ENCODE data around the gene ACE2. TPM values are rescaled to one million over a fixed set of nuclear protein-coding genes. Genes with fewer than 3 reads are reported as not detected.

Gene ACE2
- total and polyA plus RNA-seq, 7 donors, result 0.19 to 13.5 (median 0.54) TPM

DNA sequence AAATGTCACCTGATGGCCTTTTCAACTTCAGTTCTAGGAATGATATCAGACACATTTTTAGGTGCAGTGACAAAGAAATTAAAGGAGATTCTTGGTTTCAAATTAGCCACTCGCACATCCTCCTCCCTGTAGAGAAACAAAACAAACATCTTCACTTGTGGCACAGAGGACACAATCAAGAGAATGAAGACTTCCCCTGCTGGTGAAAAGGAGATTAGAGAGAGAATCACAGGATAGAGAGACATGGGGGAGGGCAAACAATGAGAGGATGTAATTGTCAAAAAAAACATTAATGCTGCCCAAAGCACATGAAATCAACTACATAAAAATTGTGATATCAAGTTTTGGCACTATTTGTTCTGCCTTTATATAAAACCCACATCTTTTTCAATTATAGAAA lies 34.5 kb downstream of the ACE2 start:
- no peaks in the 10 kb centered on the region for H3K9me3 ChIP-seq
- TF ChIP-seq CTCF (IDR thresholded peaks at IDR 0.05), result no peak
- no peak overlapping the region for H3K27ac ChIP-seq
- peaks cover 0 to 11% (median 0%) of the 10 kb centered on the region in 3 donors for H3K27me3 ChIP-seq (ENCODE audit: insufficient read depth in 3 of 3, low read length in 2 of 3)
- WGBS, 3 donors, result 61 to 73% (median 69%) methylated on average over 1 of the region's 1 CpG
- no peaks in the 10 kb centered on the region for H3K36me3 ChIP-seq (ENCODE audit: insufficient read depth in 1 of 2, low read depth in 1 of 2)
- DNase-seq (no peak), ATAC-seq (no peak)
- intact Hi-C loops (cut with DNase I), result loop anchor here (5.0 kb wide), 2 partner anchors 69 to 224 kb away; no protein-coding TSS in a partner anchor
- H3K4me1 ChIP-seq, result no peaks in the 10 kb centered on the region
- no peak overlapping the region for H3K4me3 ChIP-seq

DNA sequence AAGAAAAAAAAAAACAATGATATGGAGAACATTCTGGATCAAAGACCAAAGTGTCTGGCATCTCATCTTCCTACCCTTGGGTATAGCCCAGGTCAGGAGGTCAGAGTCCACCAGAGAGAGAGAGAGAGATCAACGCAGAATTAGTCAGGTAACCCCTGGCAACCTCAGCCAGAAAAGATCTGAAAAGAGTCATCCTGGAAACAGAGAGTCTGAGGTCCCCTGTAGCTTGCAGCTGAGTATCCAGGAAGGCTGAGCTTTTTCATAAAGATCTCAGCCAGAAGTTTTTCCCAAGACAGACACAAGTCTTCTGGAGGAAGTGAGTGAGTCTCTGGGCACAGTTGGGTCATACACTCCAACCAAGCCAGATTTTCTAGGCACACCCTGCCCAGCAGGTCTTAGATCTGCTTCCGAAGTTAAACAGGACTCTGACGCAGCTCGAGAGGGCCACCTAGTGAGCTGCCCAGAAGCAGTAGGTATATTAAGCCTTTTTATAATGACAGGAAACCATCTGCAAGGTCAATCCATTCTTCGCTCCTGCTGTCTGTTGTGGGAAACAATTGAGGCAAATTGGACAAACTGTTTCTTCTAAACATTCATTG lies 35.7 kb downstream of the ACE2 start:
- H3K27me3 ChIP-seq (ENCODE audit: insufficient read depth in 3 of 3, low read length in 2 of 3), result peaks cover 0 to 17% (median 0%) of the 10 kb centered on the region in 3 donors
- WGBS, 3 donors, result 5 to 18% (median 16%) methylated on average over 5 of the region's 5 CpGs

DNA sequence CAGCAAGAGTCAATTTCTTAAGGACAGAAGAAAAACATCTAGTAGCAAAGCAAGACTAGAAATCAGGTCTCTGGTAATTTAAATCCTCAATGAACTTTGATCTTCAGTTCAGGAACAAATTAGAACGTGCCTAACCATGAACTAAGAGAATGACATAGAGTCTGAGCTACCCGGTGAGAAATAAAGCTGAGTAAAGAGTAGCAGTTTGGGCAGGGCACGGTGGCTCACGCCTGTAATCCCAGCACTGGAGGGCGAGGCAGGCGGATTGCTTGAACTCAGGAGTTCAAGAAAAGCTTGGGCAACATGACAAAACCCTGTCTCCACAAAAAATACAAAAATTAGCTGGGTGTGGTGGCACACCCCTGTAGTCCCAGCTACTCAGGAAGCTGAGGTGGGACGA lies 37.7 kb downstream of the ACE2 start:
- peaks cover 0 to 20% (median 0%) of the 10 kb centered on the region in 3 donors for H3K27me3 ChIP-seq (ENCODE audit: insufficient read depth in 3 of 3, low read length in 2 of 3)
- H3K9me3 ChIP-seq, result no peaks in the 10 kb centered on the region
- no peak for TF ChIP-seq CTCF (IDR thresholded peaks at IDR 0.05)
- H3K4me3 ChIP-seq, result no peak overlapping the region
- no peak overlapping the region for H3K27ac ChIP-seq
- no peak for DNase-seq
- H3K4me1 ChIP-seq, result no peaks in the 10 kb centered on the region
- no peaks in the 10 kb centered on the region for H3K36me3 ChIP-seq (ENCODE audit: insufficient read depth in 1 of 2, low read depth in 1 of 2)
- 52 to 68% (median 65%) methylated on average over 7 of the region's 7 CpGs for WGBS, 3 donors
- intact Hi-C loops (cut with DNase I), result no loop called here
- no peak for ATAC-seq

More for the DNA sequence above, 35.7 kb downstream of the ACE2 start:
- H3K4me1 ChIP-seq, result no peaks in the 10 kb centered on the region
- DNase-seq, result peak; percentile 50 to 75
- no peak overlapping the region for H3K27ac ChIP-seq
- H3K9me3 ChIP-seq, result no peaks in the 10 kb centered on the region
- H3K36me3 ChIP-seq (ENCODE audit: insufficient read depth in 1 of 2, low read depth in 1 of 2), result no peaks in the 10 kb centered on the region
- TF ChIP-seq CTCF (IDR thresholded peaks at IDR 0.05), result peak; percentile 51
- intact Hi-C loops (cut with DNase I), result loop anchor here (2.0 to 5.0 kb wide), 3 partner anchors 66 to 223 kb away; no protein-coding TSS in a partner anchor
- no peak overlapping the region for H3K4me3 ChIP-seq
- peak; percentile 86 to 98 (median 91) for ATAC-seq

DNA sequence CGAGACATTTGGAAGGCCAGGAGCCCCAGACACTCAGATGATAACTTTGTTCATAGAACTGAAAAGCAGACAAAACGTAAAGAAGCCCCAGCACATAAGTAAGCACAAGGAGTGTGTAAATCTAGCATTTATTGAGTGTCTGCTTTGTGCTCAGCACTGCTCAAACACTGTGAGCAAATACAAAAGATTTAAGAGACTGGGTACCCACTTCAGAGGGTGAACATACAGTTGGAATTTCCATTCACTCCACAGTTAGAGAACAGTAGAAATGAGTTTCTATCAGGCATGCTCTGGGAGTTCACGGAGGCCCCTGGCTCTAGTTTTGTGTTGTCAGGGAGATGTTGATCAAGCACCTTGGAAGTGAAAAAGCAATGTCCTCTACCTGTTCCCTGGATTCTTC lies 39.8 kb downstream of the ACE2 start:
- no peaks in the 10 kb centered on the region for H3K9me3 ChIP-seq
- no peak for TF ChIP-seq CTCF (IDR thresholded peaks at IDR 0.05)
- DNase-seq (no peak), ATAC-seq (no peak)
- WGBS, 3 donors, result 72 to 95% (median 91%) methylated on average over 3 of the region's 3 CpGs
- H3K36me3 ChIP-seq (ENCODE audit: insufficient read depth in 1 of 2, low read depth in 1 of 2), result no peaks in the 10 kb centered on the region
- H3K27ac ChIP-seq, result no peak overlapping the region
- no peak overlapping the region for H3K4me3 ChIP-seq
- no peaks in the 10 kb centered on the region for H3K4me1 ChIP-seq
- intact Hi-C loops (cut with DNase I), result no loop called here
- H3K27me3 ChIP-seq (ENCODE audit: insufficient read depth in 3 of 3, low read length in 2 of 3), result peaks cover 0 to 31% (median 0%) of the 10 kb centered on the region in 3 donors

GRCh38 chrX:15559227-15559626 lies 41.5 kb downstream of the ACE2 start:
- intact Hi-C loops (cut with DNase I), result no loop called here
- Histone ChIP-seq H3K4me1 (no peaks in the 10 kb centered on the region), H3K9me3 (no peaks in the 10 kb centered on the region), H3K36me3 (ENCODE audit: insufficient read depth in 1 of 2, low read depth in 1 of 2) (no peaks in the 10 kb centered on the region), H3K27me3 (ENCODE audit: insufficient read depth in 3 of 3, low read length in 2 of 3) (peaks cover 0 to 25% (median 0%) of the 10 kb centered on the region in 3 donors), H3K27ac (no peak overlapping the region), H3K4me3 (no peak overlapping the region)
- WGBS, 3 donors, result 49 to 72% (median 60%) methylated on average over 3 of the region's 3 CpGs
- ATAC-seq, result no peak
- no peak for DNase-seq
- TF ChIP-seq CTCF (IDR thresholded peaks at IDR 0.05), result no peak
